ENCODE measurements around the gene LSP1. TPM values are rescaled to one million over a fixed set of nuclear protein-coding genes. Genes with fewer than 3 reads are reported as not detected.

Gene LSP1
- total and polyA plus RNA-seq, 2 of the 13 experiments (the other 11 are each of a cell fraction or from before 2014, with no cell fraction given), result 0.59 to 1.00 TPM

GRCh38 chr11:1842149-1843097, 10.5 kb upstream of the LSP1 start (continued):
- TF ChIP-seq UBTF (CRISPR knock-in tag; IDR thresholded peaks at IDR 0.05) (peak; percentile 97), ZNF281 (CRISPR knock-in tag; IDR thresholded peaks at IDR 0.05; ENCODE audit: borderline replicate concordance) (peak; percentile 60; the same call in 1 of the 2 replicates), ASH2L (IDR thresholded peaks at IDR 0.05; ENCODE audit: insufficient read length, low read depth, low read length) (no peak), ZMYM4 (CRISPR knock-in tag; IDR thresholded peaks at IDR 0.05) (peak; percentile 67), ZNF670 (CRISPR knock-in tag; IDR thresholded peaks at IDR 0.05; ENCODE audit: borderline replicate concordance) (peak; percentile 97), ZNF335 (CRISPR knock-in tag; IDR thresholded peaks at IDR 0.05) (peak; percentile 88; the same call in 1 of the 2 replicates), ZNF841 (CRISPR knock-in tag; IDR thresholded peaks at IDR 0.05; ENCODE audit: borderline replicate concordance) (no peak), HNF4A (CRISPR knock-in tag; IDR thresholded peaks at IDR 0.05) (peak; percentile 79), ZNF501 (CRISPR knock-in tag; IDR thresholded peaks at IDR 0.05) (peak; percentile 78; the same call in 1 of the 2 replicates), ZNF407 (CRISPR knock-in tag; IDR thresholded peaks at IDR 0.05; ENCODE audit: not compliant biosample characterization) (no peak), ARNTL (CRISPR knock-in tag; IDR thresholded peaks at IDR 0.05) (peak; percentile 96)
- TF ChIP-seq, protein P1, sequence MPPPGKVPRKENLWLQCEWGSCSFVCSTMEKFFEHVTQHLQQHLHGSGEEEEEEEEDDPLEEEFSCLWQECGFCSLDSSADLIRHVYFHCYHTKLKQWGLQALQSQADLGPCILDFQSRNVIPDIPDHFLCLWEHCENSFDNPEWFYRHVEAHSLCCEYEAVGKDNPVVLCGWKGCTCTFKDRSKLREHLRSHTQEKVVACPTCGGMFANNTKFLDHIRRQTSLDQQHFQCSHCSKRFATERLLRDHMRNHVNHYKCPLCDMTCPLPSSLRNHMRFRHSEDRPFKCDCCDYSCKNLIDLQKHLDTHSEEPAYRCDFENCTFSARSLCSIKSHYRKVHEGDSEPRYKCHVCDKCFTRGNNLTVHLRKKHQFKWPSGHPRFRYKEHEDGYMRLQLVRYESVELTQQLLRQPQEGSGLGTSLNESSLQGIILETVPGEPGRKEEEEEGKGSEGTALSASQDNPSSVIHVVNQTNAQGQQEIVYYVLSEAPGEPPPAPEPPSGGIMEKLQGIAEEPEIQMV (CRISPR knock-in tag; IDR thresholded peaks at IDR 0.05; ENCODE audit: low read depth), result peak; percentile 70; the same call in 1 of the 2 replicates

Data from HepG2 (cell line).